SK-N-SH (cell line): ENCODE results near the gene MOB2. TPM values are rescaled to one million over a fixed set of nuclear protein-coding genes. Genes with fewer than 3 reads are reported as not detected.

Source experiments
- CTCF ChIA-PET: fragments of 300-600, 350-600 bp; formaldehyde crosslinking; extraction: SDS; loops from one replicate; lab custom pipeline; 2021; lab: Yijun Ruan, JAX
- POLR2A ChIA-PET: fragments of 350-600 bp; sonication (Branson Sonifier 250); formaldehyde crosslinking; extraction: SDS; loops from one replicate; lab custom pipeline; 2020; ENCODE audit warnings: antibody characterized with exemption, inconsistent platforms; lab: Yijun Ruan, JAX
- DNase-seq: peaks from one replicate; pipeline ENCODE4 v3.0.0; 2012
- H2AFZ ChIP-seq: fragments of 200-600 bp; sonication (generic); 2 replicates; pipeline ENCODE4 v1.8.1; 2016; ENCODE audit warnings: antibody characterized with exemption, mild to moderate bottlenecking, low read depth
- H3F3A ChIP-seq: fragments of 200-600 bp; sonication (generic); replicated peaks from 2 replicates; pipeline ENCODE3; 2016; ENCODE audit warnings: antibody characterized with exemption, mild to moderate bottlenecking; ENCODE audit not compliant: insufficient read depth
- H3K27ac ChIP-seq, 2 experiments: fragments of 200-500 bp in 1 of 2; fragments of 200-600 bp in 1 of 2; sonication (Bioruptor generic) in 1 of 2; sonication (generic), shearing (Covaris generic) in 1 of 2; 2 replicates each; pipeline versions ENCODE4 v1.5.1 to v1.6.1; 2014 to 2016; ENCODE audit warnings: low read depth in 2 of 2, inconsistent platforms in 1 of 2, low read length in 1 of 2, mild to moderate bottlenecking in 1 of 2, mixed read lengths in 1 of 2
- H3K27me3 ChIP-seq: fragments of 200-600 bp; sonication (generic), shearing (Covaris generic); 2 replicates; pipeline ENCODE4 v1.6.1; 2016; ENCODE audit warnings: mixed run types; ENCODE audit not compliant: insufficient read depth
- H3K36me3 ChIP-seq, 2 experiments: fragments of 200-500 bp in 1 of 2; fragments of 200-600 bp in 1 of 2; sonication (Bioruptor generic) in 1 of 2; sonication (generic) in 1 of 2; replicated peaks in 1 of 2; 2 replicates each; pipeline versions ENCODE3 to v1.5.1; 2014 to 2016; ENCODE audit warnings: low read length in 1 of 2, mild to moderate bottlenecking in 1 of 2; ENCODE audit not compliant: insufficient read depth in 2 of 2, control insufficient read depth in 1 of 2
- H3K4me1 ChIP-seq, 2 experiments: fragments of 200-500 bp in 1 of 2; fragments of 200-600 bp in 1 of 2; sonication (Bioruptor generic) in 1 of 2; sonication (generic), shearing (Covaris generic) in 1 of 2; 2 replicates each; pipeline versions ENCODE4 v1.5.1 to v1.6.1; 2014 to 2016; ENCODE audit warnings: low read depth in 1 of 2, low read length in 1 of 2, mixed run types in 1 of 2; ENCODE audit not compliant: insufficient read depth in 2 of 2, control insufficient read depth in 1 of 2
- H3K4me2 ChIP-seq: fragments of 200-600 bp; sonication (generic), shearing (Covaris generic); 2 replicates; pipeline ENCODE4 v1.6.1; 2017; ENCODE audit warnings: mixed run types
- H3K4me3 ChIP-seq, 2 experiments: fragments of 200-500 bp in 1 of 2; fragments of 200-600 bp in 1 of 2; sonication (Bioruptor generic) in 1 of 2; sonication (generic), shearing (Covaris generic) in 1 of 2; 2 replicates each; pipeline versions ENCODE4 v1.5.1 to v1.8.1; 2014 to 2016; ENCODE audit warnings: low read depth in 2 of 2, inconsistent platforms in 1 of 2, low read length in 1 of 2, mild to moderate bottlenecking in 1 of 2, mixed read lengths in 1 of 2, moderate library complexity in 1 of 2
- H3K79me2 ChIP-seq: fragments of 200-600 bp; sonication (generic); 2 replicates; pipeline ENCODE4 v1.8.1; 2017; ENCODE audit warnings: mild to moderate bottlenecking; ENCODE audit not compliant: insufficient read depth
- H3K9ac ChIP-seq: fragments of 200-600 bp; sonication (generic); 2 replicates; pipeline ENCODE4 v1.6.1; 2017; ENCODE audit warnings: mixed run types
- H3K9me2 ChIP-seq: fragments of 200-600 bp; sonication (generic); 2 replicates; pipeline ENCODE4 v1.6.1; 2017; ENCODE audit warnings: mixed run types
- H3K9me3 ChIP-seq: fragments of 200-600 bp; sonication (generic); 2 replicates; pipeline ENCODE4 v1.6.1; 2017; ENCODE audit warnings: mixed run types, mild to moderate bottlenecking, moderate library complexity
- H4K20me1 ChIP-seq: fragments of 200-600 bp; sonication (generic); 2 replicates; pipeline ENCODE4 v1.6.1; 2017; ENCODE audit warnings: mild to moderate bottlenecking, mixed run types; ENCODE audit not compliant: insufficient read depth
- EP300 ChIP-seq, 2 experiments: IDR thresholded peaks; 2 replicates each; pipeline versions ENCODE4 v1.4.0 to v1.6.1; 2012; ENCODE audit warnings: borderline replicate concordance in 1 of 2, low read depth in 1 of 2, low read length in 1 of 2
- EZH2phosphoT487 ChIP-seq: fragments of 200-600 bp; sonication (generic); IDR thresholded peaks from 2 replicates; pipeline ENCODE4 v1.6.1; 2017; ENCODE audit warnings: low read depth, mixed run types, mild to moderate bottlenecking, antibody characterized with exemption, moderate library complexity, borderline replicate concordance
- FOSL2 ChIP-seq: IDR thresholded peaks from 2 replicates; pipeline ENCODE4 v1.4.0; 2012; ENCODE audit warnings: low read depth, mild to moderate bottlenecking, moderate library complexity, borderline replicate concordance
- FOXJ3 ChIP-seq: sonication (generic); formaldehyde crosslinking; IDR thresholded peaks from 2 replicates; pipeline ENCODE4 v1.5.1; 2020; ENCODE audit warnings: mild to moderate bottlenecking, missing genetic modification reagents
- FOXM1 ChIP-seq: IDR thresholded peaks from 2 replicates; pipeline ENCODE4 v1.4.0; 2012; ENCODE audit warnings: low read depth, mild to moderate bottlenecking
- GABPA ChIP-seq: IDR thresholded peaks from 2 replicates; pipeline ENCODE4 v1.4.0; 2012; ENCODE audit warnings: low read depth, mild to moderate bottlenecking
- GATA2 ChIP-seq: sonication (generic); formaldehyde crosslinking; IDR thresholded peaks from 2 replicates; pipeline ENCODE4 v1.5.0; 2020; ENCODE audit warnings: mild to moderate bottlenecking, missing genetic modification reagents
- JUND ChIP-seq: IDR thresholded peaks from 2 replicates; pipeline ENCODE4 v1.4.0; 2012
- MAX ChIP-seq: IDR thresholded peaks from 2 replicates; pipeline ENCODE4 v1.4.0; 2012; ENCODE audit warnings: low read depth
- MEF2A ChIP-seq: IDR thresholded peaks from 2 replicates; pipeline ENCODE4 v1.4.0; 2012; ENCODE audit warnings: low read depth, borderline replicate concordance
- NRF1 ChIP-seq: IDR thresholded peaks from 2 replicates; pipeline ENCODE4 v1.6.1; 2012; ENCODE audit warnings: low read depth, mild to moderate bottlenecking, low read length
- RAD21 ChIP-seq: IDR thresholded peaks from 2 replicates; pipeline ENCODE4 v1.6.1; 2012; ENCODE audit warnings: mild to moderate bottlenecking, low read length
- RCOR1 ChIP-seq: fragments of 150-350 bp; IDR thresholded peaks from 2 replicates; pipeline ENCODE4 v1.6.1; 2017; ENCODE audit warnings: antibody characterized with exemption, low read length
- REST ChIP-seq: IDR thresholded peaks from 2 replicates; pipeline ENCODE4 v1.6.1; 2012; ENCODE audit warnings: mild to moderate bottlenecking, low read depth, low read length, moderate library complexity
- RFX5 ChIP-seq: IDR thresholded peaks from 2 replicates; pipeline ENCODE4 v1.6.1; 2012; ENCODE audit warnings: mild to moderate bottlenecking, improper control_type of control experiment, low read length
- RXRA ChIP-seq: IDR thresholded peaks from 2 replicates; pipeline ENCODE4 v1.4.0; 2012; ENCODE audit warnings: low read depth, mild to moderate bottlenecking, borderline replicate concordance
- TCF12 ChIP-seq: IDR thresholded peaks from 2 replicates; pipeline ENCODE4 v1.4.0; 2012
- TEAD4 ChIP-seq: IDR thresholded peaks from 2 replicates; pipeline ENCODE4 v1.4.0; 2012; ENCODE audit warnings: mild to moderate bottlenecking, borderline replicate concordance; ENCODE audit not compliant: insufficient read depth
- YY1 ChIP-seq: IDR thresholded peaks from 2 replicates; pipeline ENCODE4 v1.4.0; 2012; ENCODE audit warnings: low read depth, mild to moderate bottlenecking
- WGBS: methylation state at CpG from one replicate; pipeline ENCODE4 v1.1.6; 2017; ENCODE audit warnings: low lambda C conversion rate; 5-methylcytosine and 5-hydroxymethylcytosine counted together
- polyA plus RNA-seq, 3 experiments: library from polyadenylated mRNA; depleted of rRNA; stranded (reverse); fragments of >200 nt; gene quantifications; 2 replicates each; pipeline ENCODE4 v1.2.3, GENCODE V29; 2012

The MOB2 gene
- polyA plus RNA-seq, 1 of the 3 experiments (the other 2 are of a cell fraction) = 45.8 TPM

GRCh38 chr11:1533342-1533725 is 46.8 kb upstream of the MOB2 start (continued):
- TF ChIP-seq FOSL2 (no peak), RXRA (no peak), JUND (no peak), YY1 (no peak), FOXJ3 (CRISPR knock-in tag) (no peak), TEAD4 (no peak)

- H3F3A ChIP-seq = no peaks in the 10 kb centered on the region
- H3K4me2 ChIP-seq = no peak overlapping the region
- H3K79me2 ChIP-seq = peaks cover 97% of the 10 kb centered on the region
- no peaks in the 10 kb centered on the region for H3K9me3 ChIP-seq
- no peak overlapping the region for H3K4me3 ChIP-seq
- H3K4me1 ChIP-seq = peaks cover 0 to 17% of the 10 kb centered on the region in 2 experiments; a peak in 1 of 4 replicates
- TF ChIP-seq FOXJ3 (CRISPR knock-in tag) (no peak), FOXM1 (no peak), RAD21 (no peak), RXRA (no peak), RFX5 (no peak), EZH2phosphoT487 (no peak), EP300 (IDR thresholded peaks at IDR 0.05; ENCODE audit: borderline replicate concordance in 1 of 2, low read depth in 1 of 2, low read length in 1 of 2) (no peak), NRF1 (no peak)
- TF ChIP-seq, all 33 proteins: peak for 0
- CTCF ChIA-PET = interaction anchor here (0.9 to 1.3 kb wide), 2 partner anchors 17 to 42 kb away, joined by 3 to 4 read pairs; no protein-coding TSS in a partner anchor
- peaks cover 0 to 9% of the 10 kb centered on the region in 2 experiments for H3K36me3 ChIP-seq
- DNase-seq = no peak
- POLR2A ChIA-PET = no interaction called here
- H3K27ac ChIP-seq = no peak overlapping the region
- 93% methylated on average over 19 of the region's 20 CpGs for WGBS
- peaks cover 92% of the 10 kb centered on the region for H4K20me1 ChIP-seq
- no peaks in the 10 kb centered on the region for H3K9me2 ChIP-seq
- no peak overlapping the region for H2AFZ ChIP-seq
- H3K9ac ChIP-seq = no peak overlapping the region
- H3K27me3 ChIP-seq = no peaks in the 10 kb centered on the region
These were observed 46.2 kb upstream of the MOB2 start for GRCh38 chr11:1532606-1533341.

- Histone ChIP-seq H3K27me3 (no peaks in the 10 kb centered on the region), H3K4me2 (no peak overlapping the region)
- TF ChIP-seq MEF2A (no peak), GATA2 (CRISPR knock-in tag) (no peak), RXRA (no peak), REST (no peak), NRF1 (no peak), FOSL2 (no peak), RAD21 (no peak), RFX5 (no peak), MAX (no peak), EP300 (IDR thresholded peaks at IDR 0.05; ENCODE audit: borderline replicate concordance in 1 of 2, low read depth in 1 of 2, low read length in 1 of 2) (no peak), YY1 (no peak), FOXM1 (no peak), TCF12 (no peak), RCOR1 (no peak), GABPA (no peak)
These were observed 45.5 kb upstream of the MOB2 start for GRCh38 chr11:1532014-1532586.

More at GRCh38 chr11:1532014-1532586, 45.5 kb upstream of the MOB2 start:
- no peak overlapping the region; a peak in 1 of 4 replicates for H3K27ac ChIP-seq
- ChIA-PET POLR2A (interaction anchor here (1.2 kb wide), 1 partner anchor 48 kb away, joined by 3 read pairs; no protein-coding TSS in a partner anchor), CTCF (interaction anchor here (0.8 to 1.3 kb wide), 3 partner anchors 9 to 16 kb away, joined by 3 read pairs; no protein-coding TSS in a partner anchor)
- 88% methylated on average over 14 of the region's 17 CpGs for WGBS
- peaks cover 0 to 17% of the 10 kb centered on the region in 2 experiments; a peak in 1 of 4 replicates for H3K4me1 ChIP-seq
- peaks cover 0 to 9% of the 10 kb centered on the region in 2 experiments for H3K36me3 ChIP-seq
- no peak overlapping the region for H2AFZ ChIP-seq
- peaks cover 98% of the 10 kb centered on the region for H3K79me2 ChIP-seq
- no peaks in the 10 kb centered on the region for H3F3A ChIP-seq
- no peak for DNase-seq
- H3K9me3 ChIP-seq = no peaks in the 10 kb centered on the region
- no peak overlapping the region for H3K4me3 ChIP-seq
- no peaks in the 10 kb centered on the region for H3K9me2 ChIP-seq
- peaks cover 89% of the 10 kb centered on the region for H4K20me1 ChIP-seq
- H3K9ac ChIP-seq = no peak overlapping the region
